CD14-positive monocyte (primary cell): ENCODE results near the gene MPST. TPM values are rescaled to one million over a fixed set of nuclear protein-coding genes. Genes with fewer than 3 reads are reported as not detected.

Experiments used
- DNase-seq, 3 donors: peaks; one replicate each; pipeline ENCODE4 v3.0.0-alpha.2; 2011 to 2022
- H2AFZ ChIP-seq: 2 replicates; pipeline ENCODE4 v1.6.0; 2012; ENCODE audit warnings: mild to moderate bottlenecking, low read depth, low read length, inconsistent platforms; ENCODE audit not compliant: insufficient read depth, poor library complexity, severe bottlenecking
- H3K27ac ChIP-seq, 2 donors: 1 replicate in 1 of 2; 2 replicates in 1 of 2; pipeline ENCODE4 v1.5.1; 2012 to 2013; ENCODE audit warnings: low read length in 2 of 2, control low read depth in 1 of 2, inconsistent platforms in 1 of 2, low read depth in 1 of 2, mild to moderate bottlenecking in 1 of 2
- H3K27me3 ChIP-seq, 2 donors: one replicate each; pipeline versions ENCODE4 v1.6.0 to v1.6.1; 2011 to 2013; ENCODE audit warnings: low read length in 2 of 2; ENCODE audit not compliant: control insufficient read depth in 2 of 2, insufficient read depth in 2 of 2
- H3K36me3 ChIP-seq, 2 donors: replicated peaks in 1 of 2; 1 replicate in 1 of 2; 2 replicates in 1 of 2; pipeline versions ENCODE4 v1.5.1 to v1.6.1; 2012 to 2013; ENCODE audit warnings: low read length in 2 of 2, control low read depth in 1 of 2, inconsistent platforms in 1 of 2, mild to moderate bottlenecking in 1 of 2; ENCODE audit not compliant: insufficient read depth in 2 of 2, control insufficient read depth in 1 of 2
- H3K4me1 ChIP-seq, 2 donors: 1 replicate in 1 of 2; 2 replicates in 1 of 2; pipeline versions ENCODE4 v1.5.1 to v1.6.1; 2012 to 2013; ENCODE audit warnings: low read length in 2 of 2, control low read depth in 1 of 2, inconsistent platforms in 1 of 2, mild to moderate bottlenecking in 1 of 2, moderate library complexity in 1 of 2; ENCODE audit not compliant: insufficient read depth in 2 of 2, control insufficient read depth in 1 of 2
- H3K4me2 ChIP-seq: replicated peaks from 2 replicates; pipeline ENCODE3; 2012; ENCODE audit warnings: low read length, moderate library complexity, mild to moderate bottlenecking; ENCODE audit not compliant: poor library complexity, severe bottlenecking; ENCODE audit errors: extremely low read depth
- H3K4me3 ChIP-seq, 3 experiments: fragments of 200-600 bp in 1 of 3; sonication (generic) in 1 of 3; replicated peaks in 1 of 3; 1 replicate in 2 of 3; 2 replicates in 1 of 3; pipeline ENCODE4 v1.5.1; 2011 to 2013; ENCODE audit warnings: low read length in 3 of 3, mild to moderate bottlenecking in 3 of 3, control low read depth in 2 of 3, low read depth in 2 of 3, inconsistent platforms in 1 of 3, moderate library complexity in 1 of 3
- H3K79me2 ChIP-seq: 2 replicates; pipeline ENCODE4 v1.6.0; 2012; ENCODE audit warnings: mild to moderate bottlenecking, control low read depth, inconsistent platforms, low read length, moderate library complexity; ENCODE audit not compliant: insufficient read depth
- H3K9ac ChIP-seq: 2 replicates; pipeline ENCODE4 v1.6.0; 2017; ENCODE audit warnings: low read length, mild to moderate bottlenecking; ENCODE audit not compliant: insufficient read depth, poor library complexity, severe bottlenecking
- H3K9me3 ChIP-seq, 2 donors: replicated peaks in 1 of 2; 1 replicate in 1 of 2; 2 replicates in 1 of 2; pipeline versions ENCODE4 v1.5.1 to v1.6.1; 2012 to 2013; ENCODE audit warnings: low read length in 2 of 2, control low read depth in 1 of 2; ENCODE audit not compliant: control insufficient read depth in 1 of 2, insufficient read depth in 1 of 2
- H4K20me1 ChIP-seq: 2 replicates; pipeline ENCODE4 v1.6.0; 2012; ENCODE audit warnings: mild to moderate bottlenecking, low read length, control low read depth, moderate library complexity; ENCODE audit not compliant: insufficient read depth
- H3K27ac Mint-ChIP-seq, 7 donors: one replicate each; pipeline ENCODE4 v1.8.0; 2020; ENCODE audit warnings: mild to moderate bottlenecking in 7 of 7, mixed read lengths in 7 of 7, moderate library complexity in 6 of 7, inconsistent platforms in 2 of 7
- H3K27me3 Mint-ChIP-seq, 3 donors: one replicate each; pipeline ENCODE4 v1.8.0; 2021 to 2022; ENCODE audit warnings: low read depth in 3 of 3, mild to moderate bottlenecking in 3 of 3, mixed read lengths in 3 of 3, moderate library complexity in 3 of 3, inconsistent platforms in 1 of 3
- H3K36me3 Mint-ChIP-seq, 2 donors: one replicate each; pipeline ENCODE4 v1.8.0; 2020; ENCODE audit warnings: mixed read lengths in 2 of 2, inconsistent platforms in 1 of 2, mild to moderate bottlenecking in 1 of 2
- H3K4me1 Mint-ChIP-seq: one replicate; pipeline ENCODE4 v1.8.0; 2020; ENCODE audit warnings: mild to moderate bottlenecking, mixed read lengths
- H3K4me3 Mint-ChIP-seq, 2 donors: one replicate each; pipeline ENCODE4 v1.8.0; 2020; ENCODE audit warnings: mild to moderate bottlenecking in 2 of 2, mixed read lengths in 2 of 2, moderate library complexity in 1 of 2
- H3K9me3 Mint-ChIP-seq, 7 donors: one replicate each; pipeline ENCODE4 v1.8.0; 2020 to 2022; ENCODE audit warnings: mixed read lengths in 7 of 7, mild to moderate bottlenecking in 6 of 7, moderate library complexity in 6 of 7, inconsistent platforms in 2 of 7
- CTCF ChIP-seq: fragments of 200-600 bp; IDR thresholded peaks from one replicate; pipeline ENCODE4 v1.8.0; 2022; ENCODE audit warnings: antibody characterized with exemption, mild to moderate bottlenecking
- WGBS: methylation state at CpG from one replicate; pipeline ENCODE4 v1.1.5; 2013; ENCODE audit warnings: missing lambda C conversion rate; ENCODE audit not compliant: insufficient coverage; 5-methylcytosine and 5-hydroxymethylcytosine counted together
- intact Hi-C, 2 donors: fragments of 100-400 bp; cut with micrococcal nuclease; formaldehyde crosslinking; loops; one replicate each; pipeline versions ENCODE4 v1.15.0 to v1.15.1; 2023
- polyA plus RNA-seq, 3 donors: library from polyadenylated mRNA; depleted of rRNA in 1 of 3; unstranded in 2 of 3; stranded (reverse) in 1 of 3; fragments of 300-500 nt in 2 of 3; fragments of >200 nt in 1 of 3; fragmentation: Illumina TruSeq in 2 of 3; gene quantifications; 1 replicate in 2 of 3; 2 replicates in 1 of 3; pipeline ENCODE4 v1.2.3, GENCODE V29; 2012 to 2021

Gene MPST
- polyA plus RNA-seq, 3 donors, result 27.9 to 53.7 (median 51.2) TPM

- H3K9me3 ChIP-seq, result no peaks in the 10 kb centered on the region
- Mint-ChIP-seq H3K4me1 (peaks cover 35% of the 10 kb centered on the region), H3K36me3 (peaks cover 34 to 36% of the 10 kb centered on the region in 2 donors), H3K27ac (peak overlapping the region in 3 of 7 donors; percentile 20 to 45 (median 42)), H3K27me3 (peaks cover 1 to 13% (median 2%) of the 10 kb centered on the region in 3 donors), H3K4me3 (peak overlapping the region; percentile 75 to 81), H3K9me3 (no peaks in the 10 kb centered on the region)
- WGBS, result 94% methylated on average over 22 of the region's 25 CpGs
- peak overlapping the region; percentile 90 for H2AFZ ChIP-seq
- no peaks in the 10 kb centered on the region for H3K79me2 ChIP-seq
- peaks cover 17 to 38% of the 10 kb centered on the region in 2 donors for H3K36me3 ChIP-seq
- no peak for TF ChIP-seq CTCF
- peaks cover 4% of the 10 kb centered on the region for H4K20me1 ChIP-seq
- no peaks in the 10 kb centered on the region for H3K27me3 ChIP-seq
- intact Hi-C loops, result no loop called here
- H3K4me2 ChIP-seq, result peak overlapping the region; percentile 95
- DNase-seq, result no peak
- peak overlapping the region; percentile 60 for H3K9ac ChIP-seq
- no peak overlapping the region for H3K27ac ChIP-seq
- H3K4me3 ChIP-seq, result peak overlapping the region in 2 of 3 experiments; percentile 35 to 85
- H3K4me1 ChIP-seq, result peaks cover 28 to 41% of the 10 kb centered on the region in 2 donors
Observed at GRCh38 chr22:37052386-37053309, 33.1 kb downstream of the MPST start.

- DNase-seq, result no peak
- Mint-ChIP-seq H3K4me3 (no peak overlapping the region), H3K27me3 (peaks cover 1 to 13% (median 2%) of the 10 kb centered on the region in 3 donors), H3K27ac (no peak overlapping the region), H3K4me1 (peaks cover 35% of the 10 kb centered on the region), H3K36me3 (peaks cover 38 to 40% of the 10 kb centered on the region in 2 donors), H3K9me3 (no peaks in the 10 kb centered on the region)
- Histone ChIP-seq H3K9ac (no peak overlapping the region), H3K4me2 (no peak overlapping the region), H2AFZ (no peak overlapping the region), H3K27me3 (no peaks in the 10 kb centered on the region), H3K4me1 (peaks cover 28 to 41% of the 10 kb centered on the region in 2 donors), H4K20me1 (peaks cover 4% of the 10 kb centered on the region), H3K36me3 (peaks cover 18 to 46% of the 10 kb centered on the region in 2 donors), H3K9me3 (no peaks in the 10 kb centered on the region), H3K4me3 (no peak overlapping the region), H3K27ac (no peak overlapping the region), H3K79me2 (no peaks in the 10 kb centered on the region)
- WGBS, result 87% methylated on average over 12 of the region's 16 CpGs
- TF ChIP-seq CTCF, result no peak
- intact Hi-C loops, result no loop called here
Observed at GRCh38 chr22:37053310-37054055, 33.9 kb downstream of the MPST start.
